A375 (cell line): ENCODE measurements around the gene NEK2. TPM values are rescaled to one million over a fixed set of nuclear protein-coding genes. Genes with fewer than 3 reads are reported as not detected.

Experiments used
- total RNA-seq: library from RNA; depleted of rRNA; stranded (reverse); fragments of >200 nt; shearing (Covaris generic); gene quantifications from 2 replicates; pipeline ENCODE4 v1.2.3, GENCODE V29; 2014; rRNA removed

The NEK2 gene
- total RNA-seq = 45.5 and 63.6 TPM in 2 replicates

DNA sequence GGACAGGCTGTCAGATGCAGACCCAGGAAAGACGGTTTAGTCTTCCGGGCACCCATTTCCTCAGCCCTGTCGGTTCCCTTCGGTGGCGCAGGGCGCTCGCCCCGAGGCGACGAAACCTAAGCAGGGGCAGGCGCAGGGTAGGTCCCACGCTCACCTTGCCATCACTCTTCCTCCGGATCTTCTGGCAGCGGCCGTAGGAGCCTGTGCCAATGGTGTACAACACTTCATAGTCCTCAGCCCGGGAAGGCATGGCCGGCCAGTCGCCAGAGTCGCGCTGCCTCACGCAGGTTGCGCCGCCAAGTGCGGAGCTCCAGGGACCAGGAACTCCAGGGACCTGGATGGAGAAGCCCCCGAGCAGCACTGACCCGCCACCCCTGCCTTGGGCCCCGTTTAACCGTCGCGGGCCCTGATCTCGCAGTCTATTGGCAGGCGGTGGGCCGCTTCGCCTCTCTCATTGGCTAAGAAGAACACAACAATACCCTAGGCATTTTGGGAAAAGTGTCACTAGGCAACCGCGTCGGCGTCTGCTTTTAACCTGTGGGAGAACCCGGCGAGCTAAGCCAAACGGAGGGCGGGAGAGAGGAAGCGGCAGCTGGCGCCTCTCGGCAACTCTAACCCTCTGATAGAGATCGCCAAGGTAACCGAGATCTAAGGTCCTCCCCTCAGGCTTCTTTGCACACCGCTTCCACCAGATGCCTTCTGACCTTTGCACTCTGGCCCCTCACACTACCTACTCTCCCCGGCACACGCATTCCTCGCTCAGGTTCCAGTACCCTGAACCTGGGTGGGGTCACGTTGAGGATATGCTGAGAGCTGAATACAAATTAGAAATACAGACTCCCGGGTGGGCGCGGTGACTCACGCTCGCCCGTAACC lies at the start of gene NEK2:
TSS of gene NEK2 (minus strand) at position 392 of the 876 bp plus-strand sequence. CDS start at position 250, 142 bp downstream.

Other genes with a start within 250 kb of the NEK2 start
- gene RD3, start 183.5 kb downstream of the NEK2 start, total RNA-seq = not detected in 2 replicates
- 19.2 and 19.7 TPM in 2 replicates for gene SLC30A1, start 96.5 kb downstream of the NEK2 start, total RNA-seq
- gene LPGAT1, start 155.1 kb upstream of the NEK2 start, total RNA-seq = 37.0 and 50.2 TPM in 2 replicates